Stimulated activated CD4-positive, alpha-beta T cell treated with anti-CD3 and anti-CD28 coated beads, Interleukin-12 subunit alpha, Interleukin-12 subunit beta, amount 100 ng/mL, for 4 hours (primary cell): ENCODE data around the gene METTL26.

Experiments used
- DNase-seq: peaks from one replicate; pipeline ENCODE4 v3.0.0-alpha.2; 2020

Gene METTL26

GRCh38 chr16:658679-659571 is 22.8 kb upstream of the METTL26 start:
- DNase-seq, result no peak

- DNase-seq, result no peak
Observed at GRCh38 chr16:657487-657886, 21.4 kb upstream of the METTL26 start.

- DNase-seq, result no peak
Observed at GRCh38 chr16:654034-654433, 17.9 kb upstream of the METTL26 start.

GRCh38 chr16:652454-653305 is 16.6 kb upstream of the METTL26 start:
- DNase-seq, result no peak

- no peak for DNase-seq
Observed at GRCh38 chr16:651844-652243, 15.7 kb upstream of the METTL26 start.

- DNase-seq, result no peak
Observed at GRCh38 chr16:649631-650030, 13.5 kb upstream of the METTL26 start.

- peak; percentile 91 for DNase-seq
Observed at GRCh38 chr16:648781-649589, 12.9 kb upstream of the METTL26 start, which contains the start of gene WDR90. Gene WDR90, plus strand, starts transcription at chr16:649365. Its CDS starts 52 bp downstream, at chr16:649417.

- peak; percentile 50 for DNase-seq
Observed at GRCh38 chr16:648071-648780, 12.1 kb upstream of the METTL26 start.

GRCh38 chr16:647173-647902 is 11.2 kb upstream of the METTL26 start:
- DNase-seq, result no peak

GRCh38 chr16:646679-647172 is 10.6 kb upstream of the METTL26 start:
- no peak for DNase-seq

GRCh38 chr16:645852-646678 is 10.0 kb upstream of the METTL26 start:
- no peak for DNase-seq

GRCh38 chr16:644556-644955 is 8.5 kb upstream of the METTL26 start:
- no peak for DNase-seq

- no peak for DNase-seq
Observed at GRCh38 chr16:643050-643368, 6.9 kb upstream of the METTL26 start.

GRCh38 chr16:642189-643049 is 6.3 kb upstream of the METTL26 start:
- peak; percentile 46 for DNase-seq

- DNase-seq, result peak; percentile 78
Observed at GRCh38 chr16:641326-642188, 5.5 kb upstream of the METTL26 start, which contains the start of gene MCRIP2. Gene MCRIP2, plus strand, starts transcription at chr16:641828. Its CDS starts 164 bp downstream, at chr16:641992.

GRCh38 chr16:640614-641013 is 4.5 kb upstream of the METTL26 start:
- no peak for DNase-seq

- no peak for DNase-seq
Observed at GRCh38 chr16:638836-639235, 2.7 kb upstream of the METTL26 start.

GRCh38 chr16:638034-638543 is 2.0 kb upstream of the METTL26 start:
- no peak for DNase-seq
